HCT116 (cell line): ENCODE measurements around the gene SP100. TPM values are rescaled to one million over a fixed set of nuclear protein-coding genes. Genes with fewer than 3 reads are reported as not detected.
A peak's percentile ranks its signal among the peaks of the same experiment; 100 is the strongest.

ENCODE experiments used
- ATAC-seq: fragments of 200-7000 bp; cut with Tn5 transposase; 2 replicates; pipeline ENCODE4 v1.9.1; 2020; ENCODE audit warnings: mild to moderate bottlenecking, moderate library complexity
- BruUV-seq: library from RNA; stranded (reverse); fragments of 400-500 nt; replicated peaks from 2 replicates; lab custom pipeline; 2021; lab: Mats Ljungman, UMichigan
- CTCF ChIA-PET: fragments of 300-600 bp; sonication (Branson Sonifier 250); formaldehyde crosslinking; loops from one replicate; lab custom pipeline; 2021; ENCODE audit warnings: antibody characterized with exemption; lab: Charles Lee
- POLR2A ChIA-PET: fragments of 300-600, 350-600 bp; sonication (Branson Sonifier 250); formaldehyde crosslinking; loops from one replicate; lab custom pipeline; 2021; ENCODE audit warnings: antibody characterized with exemption; lab: Charles Lee
- RAD21 ChIA-PET, 2 experiments: fragments of 300-600 bp; sonication (Branson Sonifier 250); formaldehyde crosslinking; loops; one replicate each; lab custom pipeline; 2023; ENCODE audit warnings: low total read pairs in 2 of 2; ENCODE audit not compliant: uncharacterized antibody in 2 of 2, unreplicated experiment in 2 of 2, low non-redundant PET in 1 of 2; lab: Charles Lee
- DNase-seq: peaks from one replicate; pipeline ENCODE4 v3.0.0-alpha.2; 2010; ENCODE audit warnings: low read depth, low spot score
- H2AFZ ChIP-seq: fragments of 200-600 bp; shearing (Covaris generic), sonication (generic); 2 replicates; pipeline ENCODE4 v1.6.1; 2017; ENCODE audit warnings: low read depth, mixed run types, mixed read lengths, antibody characterized with exemption, low read length; ENCODE audit not compliant: poor library complexity, severe bottlenecking
- H3K27ac ChIP-seq: 2 replicates; pipeline ENCODE4 v1.5.1; 2012; ENCODE audit warnings: low read depth, low read length
- H3K27me3 ChIP-seq: fragments of 200-600 bp; sonication (generic); 2 replicates; pipeline ENCODE4 v1.6.1; 2016; ENCODE audit warnings: mixed run types, low read length, mixed read lengths; ENCODE audit not compliant: insufficient read depth
- H3K36me3 ChIP-seq, 2 experiments: fragments of 200-500 bp in 1 of 2; fragments of 200-600 bp in 1 of 2; sonication (Bioruptor generic) in 1 of 2; sonication (generic) in 1 of 2; 2 replicates each; pipeline versions ENCODE4 v1.5.1 to v1.6.1; 2014 to 2016; ENCODE audit warnings: low read length in 2 of 2, inconsistent platforms in 1 of 2, mixed read lengths in 1 of 2, mixed run types in 1 of 2; ENCODE audit not compliant: insufficient read depth in 2 of 2, control insufficient read depth in 1 of 2
- H3K4me1 ChIP-seq, 2 experiments: fragments of 200-600 bp in 1 of 2; sonication (generic) in 1 of 2; 2 replicates each; pipeline versions ENCODE4 v1.5.1 to v1.6.1; 2012 to 2017; ENCODE audit warnings: low read length in 2 of 2, inconsistent platforms in 1 of 2, mild to moderate bottlenecking in 1 of 2, mixed read lengths in 1 of 2, mixed run types in 1 of 2, moderate library complexity in 1 of 2; ENCODE audit not compliant: insufficient read depth in 2 of 2, control insufficient read depth in 1 of 2
- H3K4me2 ChIP-seq: fragments of 200-600 bp; sonication (generic); 2 replicates; pipeline ENCODE4 v1.6.1; 2017; ENCODE audit warnings: mixed run types, low read length, mixed read lengths
- H3K4me3 ChIP-seq, 2 experiments: fragments of 200-600 bp in 1 of 2; sonication (generic) in 1 of 2; replicated peaks in 1 of 2; 2 replicates each; pipeline ENCODE4 v1.5.1; 2011 to 2016; ENCODE audit warnings: low read length in 2 of 2, control low read depth in 1 of 2, low read depth in 1 of 2, mild to moderate bottlenecking in 1 of 2, mixed read lengths in 1 of 2, mixed run types in 1 of 2
- H3K79me2 ChIP-seq: fragments of 200-600 bp; sonication (generic); 2 replicates; pipeline ENCODE4 v1.6.1; 2017; ENCODE audit warnings: mild to moderate bottlenecking, mixed run types, low read length, moderate library complexity, mixed read lengths; ENCODE audit not compliant: insufficient read depth
- H3K9ac ChIP-seq: fragments of 200-600 bp; sonication (generic); 2 replicates; pipeline ENCODE4 v1.6.1; 2016; ENCODE audit warnings: low read length, mixed read lengths
- H3K9me2 ChIP-seq: fragments of 200-600 bp; sonication (generic), shearing (Covaris generic); 2 replicates; pipeline ENCODE4 v1.6.1; 2017; ENCODE audit warnings: mixed run types, mild to moderate bottlenecking, moderate library complexity; ENCODE audit not compliant: insufficient read depth
- H3K9me3 ChIP-seq, 2 experiments: fragments of 200-500 bp in 1 of 2; fragments of 200-600 bp in 1 of 2; sonication (Bioruptor generic) in 1 of 2; sonication (generic) in 1 of 2; 2 replicates each; pipeline ENCODE4 v1.6.1; 2014 to 2017; ENCODE audit warnings: low read length in 2 of 2, mixed read lengths in 2 of 2, inconsistent platforms in 1 of 2, low read depth in 1 of 2, mild to moderate bottlenecking in 1 of 2, mixed run types in 1 of 2, moderate library complexity in 1 of 2; ENCODE audit not compliant: control insufficient read depth in 1 of 2, insufficient read depth in 1 of 2
- H4K20me1 ChIP-seq: fragments of 200-600 bp; sonication (generic), shearing (Covaris generic); 2 replicates; pipeline ENCODE4 v1.6.1; 2017; ENCODE audit warnings: mixed run types, mild to moderate bottlenecking, moderate library complexity; ENCODE audit not compliant: insufficient read depth
- CBX3 ChIP-seq: IDR thresholded peaks from 2 replicates; pipeline ENCODE4 v1.6.1; 2012; ENCODE audit warnings: low read depth
- CEBPB ChIP-seq: IDR thresholded peaks from 2 replicates; pipeline ENCODE4 v1.6.1; 2012; ENCODE audit warnings: low read depth
- EGR1 ChIP-seq: IDR thresholded peaks from 2 replicates; pipeline ENCODE4 v1.6.1; 2012; ENCODE audit warnings: low read depth
- ELF1 ChIP-seq: IDR thresholded peaks from 2 replicates; pipeline ENCODE4 v1.6.1; 2012; ENCODE audit warnings: low read depth, borderline replicate concordance
- EZH2 ChIP-seq: fragments of 200-600 bp; sonication (generic); IDR thresholded peaks from 2 replicates; pipeline ENCODE4 v1.6.1; 2017; ENCODE audit warnings: antibody characterized with exemption, mixed run types
- FOSL1 ChIP-seq: IDR thresholded peaks from 2 replicates; pipeline ENCODE4 v1.6.1; 2012; ENCODE audit warnings: low read depth
- JUND ChIP-seq: IDR thresholded peaks from 2 replicates; pipeline ENCODE4 v1.6.1; 2012
- POLR2A ChIP-seq: IDR thresholded peaks from 2 replicates; pipeline ENCODE4 v1.7.0; 2011; ENCODE audit warnings: borderline replicate concordance; ENCODE audit not compliant: insufficient read depth, insufficient read length; ENCODE audit errors: extremely low read depth
- POLR2AphosphoS5 ChIP-seq: IDR thresholded peaks from 2 replicates; pipeline ENCODE4 v1.6.1; 2011; ENCODE audit warnings: mild to moderate bottlenecking, low read depth, low read length, moderate library complexity
- SP1 ChIP-seq: IDR thresholded peaks from 2 replicates; pipeline ENCODE4 v1.6.1; 2012; ENCODE audit warnings: low read depth
- ZFX ChIP-seq: fragments of 450-650 bp; IDR thresholded peaks from 2 replicates; pipeline ENCODE4 v1.6.1; 2017
- intact Hi-C: fragments of 100-400 bp; cut with micrococcal nuclease; formaldehyde crosslinking; loops from 2 replicates; pipeline ENCODE4 v1.10.0; 2022
- total RNA-seq: library from RNA; stranded (reverse); gene quantifications from one replicate; pipeline ENCODE4 v1.2.1, GENCODE V29; 2021; ENCODE audit not compliant: unreplicated experiment
- TF ChIP-seq, protein P1 (sequence below), 3 experiments: fragments of 200-600 bp in 1 of 3; sonication (generic) in 1 of 3; IDR thresholded peaks in 2 of 3; conservative IDR thresholded peaks in 1 of 3; 2 replicates each; pipeline ENCODE4 v1.5.1; 2012 to 2017; ENCODE audit warnings: low read depth in 2 of 3, low read length in 2 of 3, antibody characterized with exemption in 1 of 3, borderline replicate concordance in 1 of 3, control low read depth in 1 of 3, mild to moderate bottlenecking in 1 of 3, mixed read lengths in 1 of 3, mixed run types in 1 of 3, moderate library complexity in 1 of 3; ENCODE audit not compliant: insufficient read depth in 1 of 3
- TF ChIP-seq, protein P2 (sequence below): IDR thresholded peaks from 2 replicates; pipeline ENCODE4 v1.6.1; 2012
- TF ChIP-seq, protein P3 (sequence below): IDR thresholded peaks from 2 replicates; pipeline ENCODE4 v1.6.1; 2012; ENCODE audit warnings: low read depth

SP100 gene
- total RNA-seq, 1 experiment from 2014 or later: 48.1 TPM

DNA sequence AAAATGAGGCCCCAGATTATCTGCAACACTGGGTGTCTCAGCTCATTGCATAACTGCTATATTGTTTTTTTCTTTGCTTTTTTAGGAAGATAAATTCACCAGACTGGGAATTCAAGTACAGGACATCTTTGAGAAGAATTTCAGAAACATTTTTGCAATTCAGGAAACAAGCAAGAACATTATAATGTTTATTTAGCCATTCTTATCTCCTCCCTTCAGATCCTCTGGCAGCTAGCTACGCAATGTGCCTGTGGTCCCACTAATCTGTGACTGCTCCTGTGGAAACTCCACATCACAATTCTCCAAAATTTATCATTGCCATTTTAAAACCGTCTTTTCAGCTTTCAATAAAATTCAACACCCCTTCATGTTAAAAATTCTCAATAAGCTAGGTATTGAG, 126.8 kb downstream of the SP100 start:
- ATAC-seq: no peak
- Histone ChIP-seq H3K27ac (no peak overlapping the region), H3K79me2 (no peaks in the 10 kb centered on the region), H2AFZ (no peak overlapping the region), H3K9me2 (no peaks in the 10 kb centered on the region), H3K9me3 (no peaks in the 10 kb centered on the region), H3K27me3 (no peaks in the 10 kb centered on the region), H3K4me2 (no peak overlapping the region), H3K4me1 (no peaks in the 10 kb centered on the region), H3K4me3 (no peak overlapping the region), H3K36me3 (no peaks in the 10 kb centered on the region), H3K9ac (no peak overlapping the region), H4K20me1 (no peaks in the 10 kb centered on the region)
- CTCF ChIA-PET: interaction anchor here (1.4 kb wide), 1 partner anchor 8 kb away, joined by 3 read pairs; no protein-coding TSS in a partner anchor
- no TSS peak for BruUV-seq
- POLR2A ChIA-PET: no interaction called here
- RAD21 ChIA-PET: no interaction called here
- DNase-seq: no peak
- intact Hi-C loops: no loop called here
- TF ChIP-seq POLR2AphosphoS5: no peak

DNA sequence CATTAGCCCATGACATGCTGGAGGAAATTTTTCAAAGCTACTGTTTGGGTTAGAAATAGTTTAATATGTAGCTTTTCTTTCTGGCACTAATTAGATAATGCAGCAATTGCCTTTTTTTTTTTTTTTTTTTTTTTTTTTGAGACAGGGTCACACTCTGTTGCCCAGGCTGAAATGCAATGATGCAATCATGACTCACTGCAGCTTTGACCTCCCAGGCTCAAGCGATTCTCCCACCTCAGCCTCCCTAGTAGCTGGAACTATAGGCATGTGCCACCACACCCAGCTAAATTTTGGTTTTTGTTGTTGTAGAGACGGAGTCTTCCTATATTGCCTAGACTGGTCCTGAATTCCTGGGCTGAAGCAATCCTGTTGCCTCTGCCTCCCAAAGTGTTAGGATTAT, 136.2 kb downstream of the SP100 start:
- intact Hi-C loops: no loop called here
- no peaks in the 10 kb centered on the region for H3K9me3 ChIP-seq
- H3K27ac ChIP-seq: no peak overlapping the region
- no peaks in the 10 kb centered on the region for H3K9me2 ChIP-seq
- H3K79me2 ChIP-seq: no peaks in the 10 kb centered on the region
- no peak for ATAC-seq
- H3K9ac ChIP-seq: no peak overlapping the region
- ChIA-PET POLR2A (no interaction called here), RAD21 (no interaction called here), CTCF (no interaction called here)
- H3K36me3 ChIP-seq: no peaks in the 10 kb centered on the region
- peaks cover 0 to 4% of the 10 kb centered on the region in 2 experiments; a peak in 2 of 4 replicates for H3K4me1 ChIP-seq
- H2AFZ ChIP-seq: no peak overlapping the region
- no peaks in the 10 kb centered on the region for H3K27me3 ChIP-seq
- no peak for DNase-seq
- no peaks in the 10 kb centered on the region for H4K20me1 ChIP-seq
- H3K4me3 ChIP-seq: no peak overlapping the region
- no peak overlapping the region for H3K4me2 ChIP-seq
- BruUV-seq: no TSS peak
- TF ChIP-seq EGR1 (no peak), CBX3 (no peak), FOSL1 (peak; percentile 33; the same call in 1 of the 2 replicates), POLR2AphosphoS5 (no peak), ELF1 (no peak), CEBPB (0 out of 2 replicates have a peak, but pooled peaks have one; percentile 36), EZH2 (no peak), POLR2A (no peak), JUND (0 out of 2 replicates have a peak, but pooled peaks have one; percentile 16), SP1 (no peak), ZFX (no peak)
- TF ChIP-seq, protein P1, sequence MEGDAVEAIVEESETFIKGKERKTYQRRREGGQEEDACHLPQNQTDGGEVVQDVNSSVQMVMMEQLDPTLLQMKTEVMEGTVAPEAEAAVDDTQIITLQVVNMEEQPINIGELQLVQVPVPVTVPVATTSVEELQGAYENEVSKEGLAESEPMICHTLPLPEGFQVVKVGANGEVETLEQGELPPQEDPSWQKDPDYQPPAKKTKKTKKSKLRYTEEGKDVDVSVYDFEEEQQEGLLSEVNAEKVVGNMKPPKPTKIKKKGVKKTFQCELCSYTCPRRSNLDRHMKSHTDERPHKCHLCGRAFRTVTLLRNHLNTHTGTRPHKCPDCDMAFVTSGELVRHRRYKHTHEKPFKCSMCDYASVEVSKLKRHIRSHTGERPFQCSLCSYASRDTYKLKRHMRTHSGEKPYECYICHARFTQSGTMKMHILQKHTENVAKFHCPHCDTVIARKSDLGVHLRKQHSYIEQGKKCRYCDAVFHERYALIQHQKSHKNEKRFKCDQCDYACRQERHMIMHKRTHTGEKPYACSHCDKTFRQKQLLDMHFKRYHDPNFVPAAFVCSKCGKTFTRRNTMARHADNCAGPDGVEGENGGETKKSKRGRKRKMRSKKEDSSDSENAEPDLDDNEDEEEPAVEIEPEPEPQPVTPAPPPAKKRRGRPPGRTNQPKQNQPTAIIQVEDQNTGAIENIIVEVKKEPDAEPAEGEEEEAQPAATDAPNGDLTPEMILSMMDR (IDR thresholded peaks at IDR 0.05 in 2 of 3, conservative IDR thresholded peaks at IDR 0.05 in 1 of 3; ENCODE audit: borderline replicate concordance in 1 of 3, insufficient read depth in 1 of 3, low read depth in 2 of 3, low read length in 2 of 3): no peak
- TF ChIP-seq, protein P2, sequence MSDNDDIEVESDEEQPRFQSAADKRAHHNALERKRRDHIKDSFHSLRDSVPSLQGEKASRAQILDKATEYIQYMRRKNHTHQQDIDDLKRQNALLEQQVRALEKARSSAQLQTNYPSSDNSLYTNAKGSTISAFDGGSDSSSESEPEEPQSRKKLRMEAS: no peak
- TF ChIP-seq, protein P3, sequence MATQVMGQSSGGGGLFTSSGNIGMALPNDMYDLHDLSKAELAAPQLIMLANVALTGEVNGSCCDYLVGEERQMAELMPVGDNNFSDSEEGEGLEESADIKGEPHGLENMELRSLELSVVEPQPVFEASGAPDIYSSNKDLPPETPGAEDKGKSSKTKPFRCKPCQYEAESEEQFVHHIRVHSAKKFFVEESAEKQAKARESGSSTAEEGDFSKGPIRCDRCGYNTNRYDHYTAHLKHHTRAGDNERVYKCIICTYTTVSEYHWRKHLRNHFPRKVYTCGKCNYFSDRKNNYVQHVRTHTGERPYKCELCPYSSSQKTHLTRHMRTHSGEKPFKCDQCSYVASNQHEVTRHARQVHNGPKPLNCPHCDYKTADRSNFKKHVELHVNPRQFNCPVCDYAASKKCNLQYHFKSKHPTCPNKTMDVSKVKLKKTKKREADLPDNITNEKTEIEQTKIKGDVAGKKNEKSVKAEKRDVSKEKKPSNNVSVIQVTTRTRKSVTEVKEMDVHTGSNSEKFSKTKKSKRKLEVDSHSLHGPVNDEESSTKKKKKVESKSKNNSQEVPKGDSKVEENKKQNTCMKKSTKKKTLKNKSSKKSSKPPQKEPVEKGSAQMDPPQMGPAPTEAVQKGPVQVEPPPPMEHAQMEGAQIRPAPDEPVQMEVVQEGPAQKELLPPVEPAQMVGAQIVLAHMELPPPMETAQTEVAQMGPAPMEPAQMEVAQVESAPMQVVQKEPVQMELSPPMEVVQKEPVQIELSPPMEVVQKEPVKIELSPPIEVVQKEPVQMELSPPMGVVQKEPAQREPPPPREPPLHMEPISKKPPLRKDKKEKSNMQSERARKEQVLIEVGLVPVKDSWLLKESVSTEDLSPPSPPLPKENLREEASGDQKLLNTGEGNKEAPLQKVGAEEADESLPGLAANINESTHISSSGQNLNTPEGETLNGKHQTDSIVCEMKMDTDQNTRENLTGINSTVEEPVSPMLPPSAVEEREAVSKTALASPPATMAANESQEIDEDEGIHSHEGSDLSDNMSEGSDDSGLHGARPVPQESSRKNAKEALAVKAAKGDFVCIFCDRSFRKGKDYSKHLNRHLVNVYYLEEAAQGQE: no peak
